WERI-Rb-1 (cell line): Measurements from ENCODE around the gene EID3.

Experiments used
- DNase-seq: peaks from one replicate; pipeline ENCODE4 v3.0.0-alpha.2; 2020
- H3K27ac ChIP-seq: fragments of 250-450 bp; sonication (Bioruptor Pico); 2 replicates; pipeline ENCODE4 v1.5.1; 2020; ENCODE audit warnings: mild to moderate bottlenecking, moderate library complexity
- H3K27me3 ChIP-seq: fragments of 250-450 bp; sonication (Bioruptor Pico); 2 replicates; pipeline ENCODE4 v1.5.1; 2021; ENCODE audit warnings: mild to moderate bottlenecking, low read depth, moderate library complexity; ENCODE audit not compliant: insufficient read depth, severe bottlenecking
- H3K36me3 ChIP-seq: fragments of 250-450 bp; sonication (Bioruptor Pico); 2 replicates; pipeline ENCODE4 v1.5.1; 2020; ENCODE audit warnings: mild to moderate bottlenecking, moderate library complexity
- H3K4me3 ChIP-seq: 2 replicates; pipeline ENCODE4 v1.5.1; 2011; ENCODE audit warnings: low read depth, mild to moderate bottlenecking, control low read depth, low read length
- H3K9me3 ChIP-seq: fragments of 250-450 bp; sonication (Bioruptor Pico); 2 replicates; pipeline ENCODE4 v1.5.1; 2021; ENCODE audit warnings: mild to moderate bottlenecking, moderate library complexity; ENCODE audit not compliant: severe bottlenecking
- CTCF ChIP-seq: IDR thresholded peaks from 2 replicates; pipeline ENCODE4 v1.5.1; 2011; ENCODE audit warnings: low read depth, mild to moderate bottlenecking, control low read depth, inconsistent platforms, low read length

Gene EID3

GRCh38 chr12:104347374-104348075 lies 44.0 kb downstream of the EID3 start:
- H3K27me3 ChIP-seq, result no peaks in the 10 kb centered on the region
- H3K4me3 ChIP-seq, result no peak overlapping the region
- DNase-seq, result no peak
- no peak overlapping the region for H3K27ac ChIP-seq
- TF ChIP-seq CTCF, result no peak
- H3K36me3 ChIP-seq, result peaks cover 66% of the 10 kb centered on the region
- no peaks in the 10 kb centered on the region for H3K9me3 ChIP-seq

DNA sequence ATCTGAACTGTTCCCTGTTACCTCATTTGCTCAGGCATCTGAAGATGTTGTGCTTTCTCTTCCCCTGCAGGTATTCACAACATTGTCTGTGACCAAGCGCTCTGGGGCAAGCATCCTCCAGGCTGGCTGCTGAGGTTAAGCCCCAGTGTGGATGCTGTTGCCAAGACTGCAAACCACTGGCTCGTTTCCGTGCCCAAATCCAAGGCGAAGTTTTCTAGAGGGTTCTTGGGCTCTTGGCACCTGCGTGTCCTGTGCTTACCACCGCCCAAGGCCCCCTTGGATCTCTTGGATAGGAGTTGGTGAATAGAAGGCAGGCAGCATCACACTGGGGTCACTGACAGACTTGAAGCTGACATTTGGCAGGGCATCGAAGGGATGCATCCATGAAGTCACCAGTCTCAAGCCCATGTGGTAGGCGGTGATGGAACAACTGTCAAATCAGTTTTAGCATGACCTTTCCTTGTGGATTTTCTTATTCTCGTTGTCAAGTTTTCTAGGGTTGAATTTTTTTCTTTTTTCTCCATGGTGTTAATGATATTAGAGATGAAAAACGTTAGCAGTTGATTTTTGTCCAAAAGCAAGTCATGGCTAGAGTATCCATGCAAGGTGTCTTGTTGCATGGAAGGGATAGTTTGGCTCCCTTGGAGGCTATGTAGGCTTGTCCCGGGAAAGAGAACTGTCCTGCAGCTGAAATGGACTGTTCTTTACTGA lies 44.9 kb downstream of the EID3 start:
- no peaks in the 10 kb centered on the region for H3K27me3 ChIP-seq

DNA sequence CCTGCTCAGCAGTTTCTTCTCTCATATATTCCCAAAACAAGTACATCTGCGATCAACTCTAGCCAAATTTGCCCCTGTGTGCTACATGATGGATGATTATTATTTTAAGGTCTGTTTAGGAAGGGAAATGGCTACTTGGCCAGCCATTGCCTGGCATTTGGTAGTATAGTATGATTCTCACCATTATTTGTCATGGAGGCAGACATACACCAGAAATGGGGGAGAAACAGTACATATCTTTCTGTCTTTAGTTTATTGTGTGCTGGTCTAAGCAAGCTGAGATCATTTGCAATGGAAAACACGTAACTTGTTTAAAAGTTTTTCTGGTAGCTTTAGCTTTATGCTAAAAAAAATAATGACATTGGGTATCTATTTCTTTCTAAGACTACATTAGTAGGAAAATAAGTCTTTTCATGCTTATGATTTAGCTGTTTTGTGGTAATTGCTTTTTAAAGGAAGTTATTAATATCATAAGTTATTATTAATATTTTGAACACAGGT lies 45.5 kb downstream of the EID3 start:
- no peak overlapping the region for H3K4me3 ChIP-seq

More for the DNA sequence above, 44.9 kb downstream of the EID3 start:
- TF ChIP-seq CTCF, result no peak
- H3K9me3 ChIP-seq, result no peaks in the 10 kb centered on the region
- no peak for DNase-seq
- H3K27ac ChIP-seq, result no peak overlapping the region
- H3K4me3 ChIP-seq, result no peak overlapping the region
- H3K36me3 ChIP-seq, result peaks cover 59% of the 10 kb centered on the region

DNA sequence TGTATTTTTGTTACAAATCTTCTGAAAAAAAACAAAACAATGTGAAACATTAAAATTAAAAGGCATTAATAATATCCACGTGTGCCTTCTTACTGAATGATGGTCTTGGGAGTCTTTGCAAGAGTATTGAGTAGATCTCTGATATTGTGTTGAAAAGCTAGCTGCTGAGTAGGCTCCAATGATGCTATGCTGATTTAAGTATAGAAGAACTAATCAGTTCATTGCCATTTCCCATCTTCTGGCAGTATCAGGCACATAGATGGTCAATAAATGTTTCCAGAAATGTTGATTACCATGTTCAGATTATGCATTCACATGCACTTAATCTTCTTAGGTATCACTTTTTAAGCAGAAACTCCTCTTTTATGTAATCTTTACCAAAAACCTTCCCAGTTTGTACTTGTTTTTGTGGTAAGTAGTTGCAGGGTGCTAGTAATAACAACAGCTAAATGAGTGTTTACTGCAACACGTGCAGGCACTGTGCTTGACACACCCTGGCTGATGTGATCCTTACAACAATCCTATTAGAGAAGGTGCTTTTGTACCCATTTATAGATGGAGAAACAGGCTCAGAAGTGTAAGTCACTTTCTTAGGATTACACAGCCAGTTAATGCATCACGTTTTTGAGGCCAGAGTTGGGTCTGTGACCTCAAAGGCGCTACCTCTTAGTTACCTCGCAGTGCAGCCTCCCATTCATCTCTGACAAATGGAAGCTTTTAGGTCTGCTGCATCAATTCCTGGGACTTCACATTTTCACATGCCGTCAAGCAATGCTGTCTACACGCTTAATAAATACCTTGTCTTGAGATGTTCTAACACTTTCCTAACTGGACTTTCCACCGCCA lies 46.9 kb downstream of the EID3 start:
- H3K36me3 ChIP-seq, result peaks cover 55% of the 10 kb centered on the region
- no peak for DNase-seq
- H3K27ac ChIP-seq, result no peak overlapping the region
- no peaks in the 10 kb centered on the region for H3K9me3 ChIP-seq
- no peaks in the 10 kb centered on the region for H3K27me3 ChIP-seq
- no peak overlapping the region for H3K4me3 ChIP-seq
- TF ChIP-seq CTCF, result no peak

More for the DNA sequence above, 45.5 kb downstream of the EID3 start:
- peaks cover 59% of the 10 kb centered on the region for H3K36me3 ChIP-seq
- H3K27ac ChIP-seq, result no peak overlapping the region
- TF ChIP-seq CTCF, result no peak
- no peaks in the 10 kb centered on the region for H3K9me3 ChIP-seq
- no peak for DNase-seq
- H3K27me3 ChIP-seq, result no peaks in the 10 kb centered on the region

- Histone ChIP-seq H3K9me3 (no peaks in the 10 kb centered on the region), H3K4me3 (no peak overlapping the region), H3K36me3 (peaks cover 49% of the 10 kb centered on the region), H3K27me3 (no peaks in the 10 kb centered on the region), H3K27ac (no peak overlapping the region)
- no peak for DNase-seq
- TF ChIP-seq CTCF, result no peak
Measured at GRCh38 chr12:104351057-104351983, 47.8 kb downstream of the EID3 start.
